Spleen (tissue), 7 donors: ENCODE data around the gene TNFAIP8.

Experiments
- POLR2AphosphoS5 ChIP-seq, 3 donors: sonication (generic); formaldehyde crosslinking; IDR thresholded peaks; one replicate each; pipeline ENCODE4 v1.5.1; 2017; ENCODE audit warnings: antibody characterized with exemption in 3 of 3
- TF ChIP-seq, protein P1 (sequence below), 11 experiments: fragments of 200-600 bp in 7 of 11; fragments of 450-650 bp in 4 of 11; sonication (generic) in 4 of 11; IDR thresholded peaks in 8 of 11; conservative IDR thresholded peaks in 3 of 11; 1 replicate in 7 of 11; 2 replicates in 4 of 11; pipeline versions ENCODE4 v1.4.0 to v1.8.0; 2016 to 2021; ENCODE audit warnings: antibody characterized with exemption in 11 of 11, inconsistent platforms in 4 of 11, mild to moderate bottlenecking in 1 of 11
- donor health status: DM: no; HTN: no; CAD: no; lungs with moderate emphysema.
- donor health status: DM: no; HTN: no; CAD: no.
- donor health status: DM: no; HTN: no; CAD: no.

DNA sequence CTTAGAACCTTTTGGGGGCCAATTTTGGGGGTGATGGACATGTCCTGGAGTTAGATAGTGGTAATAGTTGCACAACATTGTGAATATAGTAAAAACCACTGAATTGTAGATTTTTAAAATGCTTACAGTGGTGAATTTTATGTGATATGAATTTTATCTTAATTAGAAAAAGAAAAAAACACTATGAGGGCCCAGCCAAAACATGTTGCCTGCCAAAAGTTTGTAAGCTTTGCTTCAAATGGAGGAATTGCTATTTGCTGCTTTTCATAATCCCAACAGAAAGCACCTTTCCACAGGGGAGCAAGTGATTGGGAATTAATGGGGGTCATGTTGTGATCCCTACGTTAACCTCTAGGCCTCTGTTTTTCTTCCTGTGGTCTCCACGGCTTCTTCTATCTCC, 19.1 kb downstream of the TNFAIP8 start:
- TF ChIP-seq, protein P1, sequence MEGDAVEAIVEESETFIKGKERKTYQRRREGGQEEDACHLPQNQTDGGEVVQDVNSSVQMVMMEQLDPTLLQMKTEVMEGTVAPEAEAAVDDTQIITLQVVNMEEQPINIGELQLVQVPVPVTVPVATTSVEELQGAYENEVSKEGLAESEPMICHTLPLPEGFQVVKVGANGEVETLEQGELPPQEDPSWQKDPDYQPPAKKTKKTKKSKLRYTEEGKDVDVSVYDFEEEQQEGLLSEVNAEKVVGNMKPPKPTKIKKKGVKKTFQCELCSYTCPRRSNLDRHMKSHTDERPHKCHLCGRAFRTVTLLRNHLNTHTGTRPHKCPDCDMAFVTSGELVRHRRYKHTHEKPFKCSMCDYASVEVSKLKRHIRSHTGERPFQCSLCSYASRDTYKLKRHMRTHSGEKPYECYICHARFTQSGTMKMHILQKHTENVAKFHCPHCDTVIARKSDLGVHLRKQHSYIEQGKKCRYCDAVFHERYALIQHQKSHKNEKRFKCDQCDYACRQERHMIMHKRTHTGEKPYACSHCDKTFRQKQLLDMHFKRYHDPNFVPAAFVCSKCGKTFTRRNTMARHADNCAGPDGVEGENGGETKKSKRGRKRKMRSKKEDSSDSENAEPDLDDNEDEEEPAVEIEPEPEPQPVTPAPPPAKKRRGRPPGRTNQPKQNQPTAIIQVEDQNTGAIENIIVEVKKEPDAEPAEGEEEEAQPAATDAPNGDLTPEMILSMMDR (IDR thresholded peaks at IDR 0.05 in 8 of 11, conservative IDR thresholded peaks at IDR 0.05 in 3 of 11) = no peak
- no peak for TF ChIP-seq POLR2AphosphoS5 (IDR thresholded peaks at IDR 0.05)
